SK-N-SH treated with all-trans-retinoic acid at 6 μM for 48 hours (cell line): ENCODE data around the gene TAF13.

Experiments
- TCF4 ChIP-seq: fragments of 250-450 bp; sonication (Bioruptor Pico); IDR thresholded peaks from 2 replicates; pipeline ENCODE4 v1.8.0; 2021; ENCODE audit warnings: mild to moderate bottlenecking, moderate library complexity, borderline replicate concordance
- TOX ChIP-seq: fragments of 250-450 bp; sonication (Bioruptor Pico); IDR thresholded peaks from 2 replicates; pipeline ENCODE4 v1.8.0; 2021; ENCODE audit warnings: mild to moderate bottlenecking, moderate library complexity, borderline replicate concordance
- ZNF565 ChIP-seq: fragments of 450-650 bp; formaldehyde crosslinking; conservative IDR thresholded peaks from 2 replicates; pipeline ENCODE4 v1.5.0; 2020; ENCODE audit warnings: low read depth, mild to moderate bottlenecking, moderate library complexity
- ZNF70 ChIP-seq: fragments of 450-650 bp; formaldehyde crosslinking; IDR thresholded peaks from 2 replicates; pipeline ENCODE4 v1.5.0; 2020; ENCODE audit warnings: mild to moderate bottlenecking, moderate library complexity

- TF ChIP-seq ZNF70 (CRISPR knock-in tag) (no peak), TCF4 (CRISPR knock-in tag) (no peak), TOX (no peak), ZNF565 (CRISPR knock-in tag) (no peak)
These were observed 32.0 kb upstream of the TAF13 start for GRCh38 chr1:109107785-109108184.
